HFFc6 (cell line): Measurements from ENCODE around the gene SKI. TPM values are rescaled to one million over a fixed set of nuclear protein-coding genes. Genes with fewer than 3 reads are reported as not detected.

ENCODE experiments used
- DNase-seq: peaks from one replicate; pipeline ENCODE4 v3.0.0-alpha.2; 2018
- H3K27ac Mint-ChIP-seq: 2 replicates; pipeline ENCODE4 v1.8.0; 2020; ENCODE audit warnings: mild to moderate bottlenecking, mixed read lengths
- H3K27me3 Mint-ChIP-seq: 2 replicates; pipeline ENCODE4 v1.8.0; 2021; ENCODE audit warnings: mild to moderate bottlenecking, moderate library complexity, mixed read lengths; ENCODE audit not compliant: insufficient read depth
- H3K36me3 Mint-ChIP-seq: 2 replicates; pipeline ENCODE4 v1.8.0; 2021; ENCODE audit warnings: low read depth, mixed read lengths
- H3K4me1 Mint-ChIP-seq: 2 replicates; pipeline ENCODE4 v1.8.0; 2020; ENCODE audit warnings: low read depth, mixed read lengths
- H3K4me3 Mint-ChIP-seq: 2 replicates; pipeline ENCODE4 v1.8.0; 2020; ENCODE audit warnings: mild to moderate bottlenecking, moderate library complexity, mixed read lengths
- H3K9me3 Mint-ChIP-seq: 2 replicates; pipeline ENCODE4 v1.8.0; 2020; ENCODE audit warnings: mild to moderate bottlenecking, mixed read lengths
- total RNA-seq, 6 experiments: library from RNA; stranded (reverse); fragmentation: NEBNext Ultra II Directional; extraction: Animal tissue kit (Norgen Biotek cat#: 25700); gene quantifications; 2 replicates in 1 of 6; 3 replicates in 5 of 6; pipeline ENCODE4 v1.2.3, GENCODE V29; 2021
- TF ChIP-seq, protein P1 (sequence below): fragments of 200-600 bp; sonication (generic); IDR thresholded peaks from 2 replicates; pipeline ENCODE4 v1.5.0; 2021; ENCODE audit warnings: antibody characterized with exemption, mild to moderate bottlenecking

The SKI gene
- total RNA-seq, 6 experiments from 2014 or later, result 63.7 to 76.6 (median 66.1) TPM

DNA sequence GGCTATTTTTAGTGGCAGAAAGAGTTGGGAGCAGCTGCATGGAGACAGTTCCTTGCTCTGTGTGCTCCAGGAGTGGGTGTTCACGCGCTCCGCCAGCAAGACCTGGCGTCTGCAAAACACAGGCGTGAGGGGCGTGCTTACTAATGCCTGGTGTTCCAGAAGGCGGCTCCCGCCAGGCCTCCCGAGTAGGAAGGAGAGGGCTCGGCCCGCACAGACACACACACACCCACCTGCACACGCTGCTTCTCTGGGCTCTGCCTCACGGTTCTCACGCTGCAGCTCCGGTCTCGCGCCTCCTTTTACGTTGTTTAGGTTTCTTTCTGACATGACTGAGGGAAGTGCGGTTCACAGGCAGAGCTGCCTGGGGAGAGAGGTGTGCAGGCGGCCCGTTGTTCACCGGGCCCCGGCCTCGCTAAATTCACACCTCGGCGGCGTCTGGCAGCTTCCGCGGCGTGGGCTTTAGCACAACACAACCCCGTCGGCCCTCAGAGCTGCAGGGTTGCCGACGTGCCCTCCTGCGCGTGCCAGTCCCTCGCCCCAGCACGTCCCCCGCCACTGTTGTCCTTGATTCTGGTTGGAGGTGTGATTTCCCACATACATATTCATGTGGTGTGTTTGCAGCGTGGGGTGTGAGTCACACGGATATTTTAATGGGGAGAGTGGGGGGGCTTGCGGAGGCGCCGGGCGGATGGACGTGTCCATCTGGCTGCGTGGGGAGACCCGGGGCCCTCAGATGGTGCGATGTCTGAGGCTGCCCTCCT is 77.0 kb downstream of the SKI start:
- H3K27ac Mint-ChIP-seq, result no peak overlapping the region
- H3K27me3 Mint-ChIP-seq, result peaks cover 7% of the 10 kb centered on the region
- TF ChIP-seq, protein P1, sequence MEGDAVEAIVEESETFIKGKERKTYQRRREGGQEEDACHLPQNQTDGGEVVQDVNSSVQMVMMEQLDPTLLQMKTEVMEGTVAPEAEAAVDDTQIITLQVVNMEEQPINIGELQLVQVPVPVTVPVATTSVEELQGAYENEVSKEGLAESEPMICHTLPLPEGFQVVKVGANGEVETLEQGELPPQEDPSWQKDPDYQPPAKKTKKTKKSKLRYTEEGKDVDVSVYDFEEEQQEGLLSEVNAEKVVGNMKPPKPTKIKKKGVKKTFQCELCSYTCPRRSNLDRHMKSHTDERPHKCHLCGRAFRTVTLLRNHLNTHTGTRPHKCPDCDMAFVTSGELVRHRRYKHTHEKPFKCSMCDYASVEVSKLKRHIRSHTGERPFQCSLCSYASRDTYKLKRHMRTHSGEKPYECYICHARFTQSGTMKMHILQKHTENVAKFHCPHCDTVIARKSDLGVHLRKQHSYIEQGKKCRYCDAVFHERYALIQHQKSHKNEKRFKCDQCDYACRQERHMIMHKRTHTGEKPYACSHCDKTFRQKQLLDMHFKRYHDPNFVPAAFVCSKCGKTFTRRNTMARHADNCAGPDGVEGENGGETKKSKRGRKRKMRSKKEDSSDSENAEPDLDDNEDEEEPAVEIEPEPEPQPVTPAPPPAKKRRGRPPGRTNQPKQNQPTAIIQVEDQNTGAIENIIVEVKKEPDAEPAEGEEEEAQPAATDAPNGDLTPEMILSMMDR, result no peak
- H3K4me1 Mint-ChIP-seq, result no peaks in the 10 kb centered on the region
- H3K4me3 Mint-ChIP-seq, result no peak overlapping the region
- no peaks in the 10 kb centered on the region for H3K9me3 Mint-ChIP-seq
- no peak for DNase-seq
- peaks cover 22% of the 10 kb centered on the region; the same call in 1 of the 2 replicates for H3K36me3 Mint-ChIP-seq

DNA sequence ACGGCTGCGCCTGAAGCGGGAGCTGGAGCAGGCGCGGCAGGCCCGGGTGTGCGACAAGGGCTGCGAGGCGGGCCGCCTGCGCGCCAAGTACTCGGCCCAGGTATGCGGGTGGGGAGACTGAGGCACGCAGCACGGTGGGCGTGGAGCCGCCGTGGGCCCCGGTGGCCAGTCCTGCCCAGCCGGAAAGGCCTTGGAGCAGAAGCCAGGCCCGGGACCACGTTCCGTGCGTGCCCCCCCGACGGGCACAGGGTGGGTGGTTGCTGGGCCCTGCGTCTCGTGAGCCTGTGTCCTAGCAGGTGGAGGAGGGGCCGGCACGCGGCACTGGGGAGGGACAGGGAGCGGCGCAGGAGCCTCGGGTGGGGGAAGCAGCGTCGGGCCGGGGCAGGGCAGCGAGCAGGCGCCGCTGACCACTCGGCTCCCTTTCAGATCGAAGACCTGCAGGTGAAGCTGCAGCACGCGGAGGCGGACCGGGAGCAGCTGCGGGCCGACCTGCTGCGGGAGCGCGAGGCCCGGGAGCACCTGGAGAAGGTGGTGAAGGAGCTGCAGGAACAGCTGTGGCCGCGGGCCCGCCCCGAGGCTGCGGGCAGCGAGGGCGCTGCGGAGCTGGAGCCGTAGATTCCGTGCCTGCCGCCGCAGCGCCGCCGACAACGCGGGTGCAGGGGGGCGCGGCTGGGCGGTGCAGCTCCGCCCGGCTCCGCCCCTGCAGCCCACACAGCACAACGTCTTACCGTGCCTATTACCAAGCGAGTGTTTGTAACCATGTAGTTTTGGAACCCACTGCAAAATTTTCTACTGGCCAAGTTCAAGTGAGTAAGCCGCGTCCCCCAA is 78.2 kb downstream of the SKI start:
- DNase-seq, result no peak
- TF ChIP-seq, protein P1, result no peak
- no peaks in the 10 kb centered on the region for H3K4me1 Mint-ChIP-seq
- H3K27ac Mint-ChIP-seq, result no peak overlapping the region
- H3K9me3 Mint-ChIP-seq, result no peaks in the 10 kb centered on the region
- no peak overlapping the region for H3K4me3 Mint-ChIP-seq
- peaks cover 7% of the 10 kb centered on the region for H3K27me3 Mint-ChIP-seq
- peaks cover 22% of the 10 kb centered on the region; the same call in 1 of the 2 replicates for H3K36me3 Mint-ChIP-seq

DNA sequence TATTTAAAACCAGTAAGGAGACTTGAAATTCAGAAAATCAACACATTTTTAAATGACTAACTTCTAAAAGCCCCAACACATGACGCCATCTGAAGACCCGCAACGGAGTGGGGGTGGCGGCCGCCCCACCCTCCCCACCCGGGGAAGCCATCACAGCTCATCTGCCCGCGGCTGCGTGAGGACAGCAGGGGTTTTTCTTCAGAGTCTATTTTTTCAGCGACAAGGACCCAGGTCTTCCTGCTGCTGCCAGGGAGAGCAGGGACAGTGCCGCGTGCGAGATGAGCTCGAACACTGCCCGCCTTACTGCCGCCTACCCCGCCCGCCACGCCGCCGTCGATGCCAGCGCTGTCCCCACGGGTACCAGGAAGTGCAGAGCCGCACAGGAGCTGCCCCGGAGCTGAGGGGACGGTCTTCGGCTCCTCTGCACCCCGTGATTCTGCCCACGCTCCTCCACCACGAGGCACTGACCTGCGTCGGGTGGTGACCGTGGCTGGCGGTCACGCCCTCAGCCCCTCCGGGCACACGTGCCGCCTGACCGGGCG is 79.0 kb downstream of the SKI start:
- TF ChIP-seq, protein P1, result no peak
- Mint-ChIP-seq H3K36me3 (peaks cover 22% of the 10 kb centered on the region; the same call in 1 of the 2 replicates), H3K27ac (no peak overlapping the region), H3K27me3 (peaks cover 7% of the 10 kb centered on the region), H3K4me1 (no peaks in the 10 kb centered on the region), H3K4me3 (no peak overlapping the region), H3K9me3 (no peaks in the 10 kb centered on the region)
- no peak for DNase-seq

DNA sequence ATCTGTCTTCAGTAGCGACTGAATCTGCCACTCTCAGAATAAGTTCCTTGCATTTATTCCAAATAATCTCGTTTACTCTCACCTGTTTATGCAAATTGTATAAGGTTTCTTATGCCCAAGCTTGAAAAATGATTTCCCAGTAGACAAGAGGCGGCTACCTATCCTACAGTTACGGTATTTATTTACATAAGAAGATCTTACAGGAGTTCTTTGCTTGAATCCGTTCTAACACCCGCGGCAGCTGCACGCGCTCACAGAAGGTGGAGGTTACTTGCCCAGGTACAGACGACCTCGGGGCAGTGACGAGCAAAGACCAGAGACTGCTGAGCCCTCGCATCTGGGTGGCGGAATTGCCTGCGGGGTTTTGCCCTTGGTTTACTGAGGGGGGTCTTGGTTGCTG is 79.9 kb downstream of the SKI start:
- Mint-ChIP-seq H3K4me1 (no peaks in the 10 kb centered on the region), H3K27ac (no peak overlapping the region), H3K4me3 (no peak overlapping the region), H3K36me3 (peaks cover 22% of the 10 kb centered on the region; the same call in 1 of the 2 replicates), H3K27me3 (peaks cover 7% of the 10 kb centered on the region), H3K9me3 (no peaks in the 10 kb centered on the region)
- TF ChIP-seq, protein P1, result no peak
- no peak for DNase-seq

DNA sequence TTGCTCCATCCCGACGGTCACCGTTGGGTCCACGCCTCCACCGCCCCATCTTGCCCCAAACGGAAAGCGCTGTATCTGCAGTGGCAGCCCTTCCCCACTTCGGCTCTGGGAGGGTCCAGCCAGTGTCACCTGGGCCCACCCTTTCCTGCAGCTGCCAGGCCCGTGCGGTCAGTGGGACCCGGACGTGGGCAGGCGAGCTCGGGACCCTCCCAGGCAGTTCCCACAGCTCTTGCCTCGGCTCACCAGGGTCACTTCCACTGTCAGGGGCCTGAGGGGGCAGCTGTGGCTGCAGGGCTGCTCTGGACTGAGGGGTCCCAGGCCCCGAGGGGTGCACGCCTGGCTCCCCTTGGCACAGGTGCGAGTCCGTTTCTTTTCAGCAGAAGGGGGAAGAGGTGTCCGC is 80.7 kb downstream of the SKI start:
- Mint-ChIP-seq H3K36me3 (peaks cover 18% of the 10 kb centered on the region; the same call in 1 of the 2 replicates), H3K4me1 (no peaks in the 10 kb centered on the region), H3K27ac (no peak overlapping the region), H3K9me3 (no peaks in the 10 kb centered on the region), H3K27me3 (peaks cover 7% of the 10 kb centered on the region), H3K4me3 (no peak overlapping the region; the same call in 1 of the 2 replicates)
- DNase-seq, result no peak
- TF ChIP-seq, protein P1, result no peak
